ENCODE measurements around the gene DNAJB8. TPM values are rescaled to one million over a fixed set of nuclear protein-coding genes. Genes with fewer than 3 reads are reported as not detected.

The DNAJB8 gene
- total RNA-seq, 1 donor from 2014 or later: not detected

Other genes with a start within 250 kb of the DNAJB8 start
- 15.4 TPM for gene GATA2, start 26.3 kb upstream of the DNAJB8 start, total RNA-seq
- gene RPN1, start 183.9 kb upstream of the DNAJB8 start, total RNA-seq: 208 TPM